GM18526 (cell line): ENCODE measurements around the gene ISG20L2.
A peak's percentile ranks its signal among the peaks of the same experiment; 100 is the strongest.

Experiments used
- POLR2A ChIP-seq: IDR thresholded peaks from 3 replicates; pipeline ENCODE4 v1.6.1; 2011; ENCODE audit not compliant: insufficient read length; ENCODE audit errors: extremely low read depth

The ISG20L2 gene

GRCh38 chr1:156746728-156747631, 18.4 kb upstream of the ISG20L2 start:
- TF ChIP-seq POLR2A, result no peak

- TF ChIP-seq POLR2A, result no peak
Observed at GRCh38 chr1:156746406-156746727, 17.8 kb upstream of the ISG20L2 start.

DNA sequence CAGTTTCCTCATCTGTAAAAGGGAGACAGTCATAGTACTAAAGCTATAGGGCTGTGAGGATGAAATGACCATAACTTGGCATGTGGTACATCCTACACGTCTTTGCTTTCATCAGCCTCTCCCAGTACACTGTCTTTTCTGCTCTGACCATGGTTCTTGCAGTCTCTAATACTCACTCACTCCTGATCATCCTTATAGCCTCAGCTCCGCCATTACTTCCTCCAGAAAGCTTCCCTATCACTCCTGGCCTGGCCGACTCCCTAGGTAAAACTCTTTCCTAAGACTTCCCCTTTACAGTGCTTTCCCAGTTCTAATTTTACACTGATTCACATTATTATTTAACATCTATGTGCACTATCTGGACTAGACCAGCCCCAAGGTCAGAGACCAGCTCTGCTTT, 17.3 kb upstream of the ISG20L2 start:
- TF ChIP-seq POLR2A, result no peak

DNA sequence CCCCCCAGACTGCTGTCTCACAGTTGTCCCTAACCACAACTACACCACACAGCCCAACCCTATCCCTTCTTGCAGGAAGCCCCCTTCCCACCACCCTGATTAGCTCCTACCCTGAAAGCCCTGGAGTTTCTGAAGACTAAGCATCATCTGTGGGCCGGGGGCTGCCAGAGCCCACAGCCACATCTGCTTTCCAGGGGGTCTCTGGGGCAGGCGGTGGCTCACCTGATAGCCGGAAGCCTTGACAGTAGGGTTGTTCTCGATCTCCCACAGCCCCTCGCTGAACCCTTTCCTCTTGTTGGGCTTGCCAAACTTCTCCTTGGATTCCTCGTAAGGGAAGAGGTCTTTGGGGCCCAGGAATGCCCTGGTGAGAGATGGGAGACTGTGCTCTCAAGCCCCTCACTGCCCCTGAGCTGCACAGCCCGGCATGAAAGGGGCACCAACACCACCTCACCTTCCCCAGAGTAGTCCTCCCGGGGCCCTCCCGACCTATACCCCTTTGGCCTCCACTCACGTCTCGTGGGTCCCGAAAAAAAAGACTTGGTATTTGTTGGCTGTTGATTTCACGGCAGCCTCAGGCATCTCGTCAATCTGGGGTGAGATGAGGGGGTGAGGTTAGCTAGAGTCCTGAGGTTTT, 16.3 kb upstream of the ISG20L2 start:
- TF ChIP-seq POLR2A, result no peak

DNA sequence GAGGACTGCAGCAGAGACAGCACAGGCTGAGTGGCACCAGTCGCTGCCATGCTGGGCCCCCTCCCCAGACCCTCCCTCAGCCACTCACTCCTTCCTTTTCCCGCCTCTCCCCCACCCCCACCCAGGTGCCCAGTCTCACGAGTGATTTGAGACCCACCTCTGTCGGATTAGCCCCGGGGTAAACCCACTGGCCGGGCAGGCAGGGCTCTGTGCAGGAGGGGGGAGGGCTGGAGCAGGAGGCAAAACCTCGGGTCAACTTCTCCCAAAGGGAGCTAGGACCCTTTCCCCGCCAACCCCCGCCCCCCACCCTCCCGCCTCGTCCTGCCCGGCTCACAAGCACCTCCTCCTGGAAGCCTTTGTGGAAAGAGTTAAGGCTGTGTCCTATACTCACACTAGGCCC, 15.8 kb upstream of the ISG20L2 start:
- TF ChIP-seq POLR2A, result no peak

DNA sequence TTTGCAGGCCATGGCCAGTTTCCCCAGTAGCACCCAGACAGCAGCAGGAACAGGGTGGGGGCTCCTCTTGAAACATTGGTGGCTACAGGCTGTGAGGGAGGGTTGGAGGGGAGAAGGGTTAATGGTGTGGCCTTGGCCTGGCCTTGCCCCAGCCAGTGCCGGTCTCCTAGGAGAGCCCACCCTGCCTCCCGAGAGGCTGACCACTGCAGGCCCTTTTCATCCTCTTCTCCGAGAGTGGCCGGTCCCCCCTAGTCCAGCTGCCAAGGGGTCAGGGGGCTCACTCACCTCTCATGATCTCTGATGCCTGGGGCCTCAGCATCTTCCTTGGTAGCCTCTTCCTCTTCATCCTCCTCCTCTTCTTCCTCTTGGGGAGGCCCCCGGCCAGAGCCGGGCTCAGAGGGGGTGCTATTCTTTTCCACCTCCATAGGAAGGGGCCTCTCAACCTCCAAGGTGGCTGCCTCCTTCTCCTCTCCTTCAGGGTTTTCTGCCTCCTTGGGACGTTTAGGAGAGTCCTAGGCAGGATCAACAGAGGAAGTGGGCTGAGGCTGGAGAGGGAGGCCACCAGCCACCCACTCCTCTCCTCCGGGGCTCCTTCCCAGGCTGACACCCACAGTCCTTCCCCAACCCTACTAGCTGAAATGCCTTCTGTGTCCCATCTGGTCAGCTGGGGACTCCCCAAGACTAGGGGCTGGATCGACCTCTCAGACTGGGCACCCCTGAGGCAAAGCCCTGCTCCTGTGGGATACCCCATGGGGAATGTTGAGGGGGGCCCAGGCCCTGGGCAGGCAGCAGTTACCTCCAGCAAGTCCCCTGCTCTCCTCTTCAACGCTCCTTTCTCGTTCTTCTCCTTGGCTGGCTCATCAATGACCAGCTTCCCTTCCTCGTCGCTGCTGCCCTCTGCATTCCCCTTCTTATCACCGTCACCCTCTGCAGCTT, 15.1 kb upstream of the ISG20L2 start:
- no peak for TF ChIP-seq POLR2A

DNA sequence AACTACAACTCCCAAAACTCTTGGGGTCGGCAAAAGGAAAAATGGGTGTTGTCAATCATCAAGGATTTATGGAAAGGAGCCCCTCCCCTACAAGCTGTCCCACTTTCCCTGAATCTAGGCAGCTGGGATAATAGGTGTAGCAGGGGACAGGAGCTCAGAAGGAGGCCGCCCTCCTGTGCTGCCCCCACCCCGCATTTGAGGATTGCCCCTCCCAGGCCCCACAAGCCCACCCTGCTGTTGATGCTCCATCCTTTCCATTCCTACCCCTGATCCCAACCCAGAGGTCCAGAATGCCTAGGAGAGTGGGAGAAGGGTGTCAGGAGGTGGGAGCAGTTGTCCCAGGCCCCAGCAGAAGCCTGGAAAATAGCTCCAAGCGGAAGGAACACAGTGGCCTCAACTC, 14.2 kb upstream of the ISG20L2 start:
- TF ChIP-seq POLR2A, result no peak

- TF ChIP-seq POLR2A, result no peak
Observed at GRCh38 chr1:156742017-156742416, 13.5 kb upstream of the ISG20L2 start.

GRCh38 chr1:156741481-156741983, 13.0 kb upstream of the ISG20L2 start:
- no peak for TF ChIP-seq POLR2A

DNA sequence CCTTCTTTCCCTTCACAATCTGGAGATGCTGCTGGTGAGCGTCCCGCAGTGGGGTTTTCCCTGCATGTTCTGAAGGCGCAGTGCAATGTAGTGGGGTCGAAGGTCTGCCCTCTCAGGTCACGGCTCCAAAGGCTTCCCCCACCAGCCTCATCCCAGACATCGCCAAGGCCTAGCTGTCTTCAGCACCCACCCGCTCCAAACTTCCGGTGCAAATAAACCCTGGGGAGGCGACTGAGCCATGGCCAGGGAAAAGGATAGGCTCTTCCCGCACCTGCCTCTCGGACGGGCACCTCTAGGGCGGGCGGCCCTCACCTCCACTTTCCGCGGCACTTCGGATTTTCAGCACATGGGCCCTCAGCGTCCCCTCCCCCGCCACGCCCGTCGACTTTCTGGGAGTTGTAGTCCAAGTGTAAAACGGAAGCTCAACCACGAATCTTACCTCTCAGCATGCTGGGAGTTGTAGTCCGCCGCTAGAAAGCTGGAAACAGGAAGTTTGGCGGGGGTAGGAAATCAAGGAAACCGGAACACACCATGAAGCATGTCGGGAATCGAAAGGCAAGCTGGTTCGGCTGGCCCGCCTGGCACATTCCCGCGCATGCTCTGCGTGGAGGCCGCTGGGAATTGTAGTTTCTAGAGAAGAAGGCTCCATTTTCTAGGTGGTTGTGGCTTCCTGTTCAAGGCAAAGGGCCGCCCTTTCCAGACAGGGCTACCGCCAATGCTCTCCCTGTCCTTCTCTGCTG, 12.3 kb upstream of the ISG20L2 start, which contains the start of gene MRPL24:
MRPL24 (minus strand) TSS at position 348 of the 740 bp plus-strand sequence. CDS start 2,384 bp downstream, outside the sequence.
- peak; percentile 75 for TF ChIP-seq POLR2A

- TF ChIP-seq POLR2A, result no peak
Observed at GRCh38 chr1:156740237-156740740, 11.7 kb upstream of the ISG20L2 start.

- no peak for TF ChIP-seq POLR2A
Observed at GRCh38 chr1:156738916-156739315, 10.3 kb upstream of the ISG20L2 start.

GRCh38 chr1:156738407-156738806, 9.8 kb upstream of the ISG20L2 start:
- no peak for TF ChIP-seq POLR2A

DNA sequence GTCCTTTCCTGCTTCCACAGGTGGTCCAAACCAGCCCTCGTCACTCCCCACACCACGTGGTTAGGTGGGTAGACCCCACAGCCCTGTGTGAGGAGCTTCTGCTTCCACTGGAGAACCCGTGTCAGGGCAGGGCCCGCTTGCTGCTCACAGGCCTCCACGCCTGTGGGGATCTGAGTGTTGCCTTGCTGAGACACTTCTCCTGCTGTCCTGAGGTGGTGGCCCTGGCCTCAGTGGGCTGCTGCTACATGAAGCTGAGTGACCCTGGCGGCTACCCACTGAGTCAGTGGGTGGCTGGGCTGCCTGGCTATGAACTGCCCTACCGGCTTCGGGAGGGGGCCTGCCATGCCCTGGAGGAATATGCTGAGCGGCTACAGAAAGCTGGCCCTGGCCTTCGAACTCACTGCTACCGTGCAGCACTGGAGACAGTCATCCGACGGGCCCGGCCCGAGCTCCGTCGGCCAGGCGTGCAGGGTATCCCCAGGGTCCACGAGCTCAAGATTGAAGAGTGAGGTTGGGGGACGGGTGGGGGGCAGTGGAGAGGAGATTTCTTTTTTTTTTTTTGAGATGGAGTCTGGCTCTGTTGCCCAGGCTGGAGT, 5.5 kb upstream of the ISG20L2 start:
- TF ChIP-seq POLR2A, result no peak
